ENCODE data around the gene ZXDC. TPM values are rescaled to one million over a fixed set of nuclear protein-coding genes. Genes with fewer than 3 reads are reported as not detected.
A peak's percentile ranks its signal among the peaks of the same experiment; 100 is the strongest.

ZXDC gene
- total RNA-seq, 1 experiment from 2014 or later: 8.7 TPM

DNA sequence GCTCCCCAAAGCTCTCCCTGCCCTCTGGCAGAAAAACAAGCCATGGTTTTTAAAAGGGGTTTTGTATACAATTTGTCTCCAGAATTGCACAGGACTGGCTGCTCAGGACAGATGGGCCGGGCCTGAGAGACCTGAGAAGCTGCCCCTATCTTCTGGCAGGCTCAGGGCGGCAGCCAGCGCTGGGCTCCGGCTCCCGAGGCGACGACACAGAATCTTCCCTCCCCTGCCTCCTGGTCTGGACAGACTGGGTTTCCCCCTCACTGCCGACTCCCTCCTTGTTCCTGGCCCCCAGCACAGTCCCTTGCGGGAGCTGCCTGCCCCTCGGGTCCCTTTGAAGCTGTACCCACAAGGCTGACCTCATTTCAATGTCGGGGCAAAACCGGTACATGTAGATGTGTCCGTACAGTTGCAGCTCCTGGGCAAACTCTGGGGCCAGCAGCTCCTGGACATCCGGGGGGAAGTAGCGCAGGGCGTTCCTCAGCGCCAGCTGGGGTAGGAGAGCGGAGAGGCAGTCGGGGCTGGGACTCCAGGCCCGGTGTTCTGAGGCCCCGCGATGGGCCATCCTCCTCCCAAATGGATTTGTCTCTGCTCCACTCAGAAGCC, 34.7 kb upstream of the ZXDC start:
- DNase-seq (ENCODE audit: low read depth): no peak

DNA sequence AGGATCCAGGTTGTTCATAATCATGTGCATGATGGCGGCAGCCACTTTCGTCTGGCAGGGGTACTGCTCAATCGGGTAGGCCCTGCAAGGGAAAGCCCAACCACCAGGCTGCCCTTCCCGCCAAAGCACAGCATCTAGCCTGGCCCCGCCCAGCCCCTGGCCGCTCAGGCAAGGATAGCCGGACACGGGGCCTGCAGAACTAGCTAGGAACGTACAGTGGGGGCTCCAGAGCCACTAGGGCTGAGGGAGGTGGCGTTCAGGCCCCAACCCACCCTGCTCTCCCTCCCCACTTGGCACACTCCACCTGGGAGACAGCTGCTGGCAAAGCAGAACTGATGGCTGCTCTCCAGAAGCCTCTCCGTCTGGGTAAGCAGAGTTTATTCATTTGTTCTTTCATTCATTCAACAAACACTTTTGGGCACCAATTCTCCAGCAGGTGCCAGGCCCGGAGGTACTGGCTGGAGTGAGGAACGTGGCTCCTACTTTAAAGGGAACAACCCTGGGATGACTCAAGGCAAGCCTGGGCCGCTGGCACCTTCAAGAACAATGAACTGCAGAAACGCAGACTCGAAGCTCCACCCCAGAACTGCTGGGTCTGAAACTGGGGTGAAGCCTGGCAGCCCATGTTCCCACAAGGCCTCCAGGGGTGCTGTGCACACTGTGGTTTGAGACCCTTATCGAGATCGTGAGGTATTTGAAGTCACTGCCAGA, 34.1 kb upstream of the ZXDC start:
- no peak for DNase-seq (ENCODE audit: low read depth)

DNA sequence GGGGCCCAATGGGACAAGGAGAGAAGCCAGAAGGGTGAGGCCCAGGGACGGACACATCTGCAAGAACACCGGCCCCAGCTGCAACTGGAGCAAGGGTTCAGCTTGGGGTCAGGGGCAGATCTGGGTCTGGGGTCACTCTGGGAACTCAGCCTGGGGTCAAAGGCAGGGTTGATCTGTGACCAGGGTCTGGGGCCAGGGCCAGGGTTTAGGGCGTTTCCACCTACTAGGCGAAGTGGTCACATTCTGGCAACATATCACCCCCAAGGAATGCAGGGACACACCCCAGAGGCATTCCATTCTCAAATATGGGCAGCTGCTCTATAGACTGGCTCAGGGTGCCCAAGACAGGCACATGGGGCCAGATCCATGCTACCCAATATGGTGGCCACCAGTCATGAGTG, 32.9 kb upstream of the ZXDC start:
- peak; percentile 54 for DNase-seq (ENCODE audit: low read depth)

DNA sequence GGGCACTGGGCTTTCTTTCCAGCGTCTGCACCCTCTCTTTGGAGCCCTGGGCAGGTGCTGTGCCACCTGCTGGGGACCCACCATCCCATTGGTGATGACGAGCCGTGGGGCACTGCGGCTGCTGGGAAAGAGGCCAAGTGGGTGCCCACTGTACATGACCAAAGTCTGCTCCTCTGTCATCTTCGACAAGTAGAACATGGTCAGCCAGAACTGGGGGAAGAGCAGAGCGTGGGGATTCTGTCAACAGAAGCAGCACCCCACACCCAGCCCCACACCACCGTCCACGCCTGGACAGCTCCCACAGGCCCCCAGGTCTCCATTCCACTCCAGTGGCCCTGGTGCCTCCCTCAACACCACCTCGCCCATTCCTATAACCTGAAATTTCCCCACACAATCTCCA, 32.2 kb upstream of the ZXDC start:
- DNase-seq (ENCODE audit: low read depth): no peak

DNA sequence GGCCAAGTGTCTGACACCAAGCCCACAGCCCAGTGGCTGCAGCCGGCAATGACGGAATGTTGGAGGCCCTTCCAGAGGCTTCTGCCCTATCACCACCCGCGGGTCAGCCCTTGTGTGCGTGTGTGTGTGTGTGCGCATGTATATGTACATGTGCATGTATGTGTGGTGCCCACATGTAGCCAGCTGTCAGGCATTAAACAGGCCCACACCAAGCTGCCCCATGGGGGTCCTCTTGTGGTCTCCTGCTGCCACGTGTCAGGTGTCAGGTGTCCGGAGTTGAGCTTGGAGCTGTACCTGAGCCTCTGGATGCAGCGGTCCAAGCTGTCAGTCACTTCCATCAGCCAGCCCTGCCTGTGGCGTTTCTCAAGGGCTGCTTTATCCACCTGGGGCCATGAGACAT, 28.0 kb upstream of the ZXDC start:
- DNase-seq (ENCODE audit: low read depth): no peak

DNA sequence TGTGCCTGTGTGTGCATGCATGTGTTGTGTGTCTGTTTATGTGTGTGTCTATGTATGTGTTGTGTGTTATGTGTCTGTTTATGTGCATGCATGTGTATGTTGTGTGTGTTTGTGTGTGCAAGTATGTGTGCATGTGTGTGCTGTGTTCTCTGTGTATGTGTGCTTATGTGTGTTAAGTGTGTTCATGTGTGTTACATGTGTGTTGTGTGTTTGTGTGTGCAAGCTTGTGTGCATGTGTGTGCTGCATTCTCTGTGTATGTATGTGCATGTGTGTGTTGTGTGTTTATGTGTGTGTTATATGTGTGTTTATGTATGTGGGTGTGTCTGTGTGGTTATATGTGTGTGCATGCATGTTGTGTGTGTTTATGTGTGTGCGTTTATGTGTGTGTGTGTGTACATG, 27.0 kb upstream of the ZXDC start:
- DNase-seq (ENCODE audit: low read depth): no peak

DNA sequence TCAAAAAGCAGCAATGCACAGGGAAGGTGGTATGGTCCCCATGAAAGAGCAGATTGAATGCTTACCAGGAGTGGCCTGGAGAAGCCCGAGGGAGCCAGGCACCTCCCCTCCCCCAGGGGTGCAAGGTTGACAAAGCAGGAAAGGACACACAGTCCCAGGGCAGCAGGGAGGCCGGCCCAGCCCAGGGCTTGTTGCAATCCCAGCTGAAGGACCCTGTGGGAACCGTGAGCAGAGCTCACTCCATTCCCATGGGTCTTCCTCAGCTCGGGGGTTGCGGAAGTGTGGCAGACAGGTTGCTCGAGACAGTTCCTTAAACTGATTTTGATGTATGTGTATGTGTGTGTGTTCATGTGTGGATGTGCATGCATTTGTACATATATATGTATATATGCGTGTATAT, 26.0 kb upstream of the ZXDC start:
- no peak for DNase-seq (ENCODE audit: low read depth)

DNA sequence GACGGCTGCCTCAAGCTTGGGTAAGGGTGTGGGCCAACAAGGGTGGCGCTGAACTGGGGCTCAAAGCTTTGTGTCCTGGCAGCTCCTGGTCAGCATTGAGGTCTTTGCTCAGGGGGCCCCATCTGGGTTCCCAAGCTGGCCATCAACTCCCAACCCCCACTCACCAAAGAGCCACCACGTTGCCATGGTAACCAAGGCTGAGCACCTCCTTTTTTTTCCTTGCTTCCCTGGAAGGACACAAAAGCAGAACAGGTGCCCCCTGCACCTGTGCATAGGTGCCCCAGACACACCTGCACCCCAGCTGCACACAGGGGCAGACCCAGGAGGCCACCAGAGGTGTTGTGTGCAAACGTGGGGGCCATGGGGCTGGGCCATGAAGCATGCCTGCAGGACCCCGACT, 25.4 kb upstream of the ZXDC start:
- DNase-seq (ENCODE audit: low read depth): no peak

DNA sequence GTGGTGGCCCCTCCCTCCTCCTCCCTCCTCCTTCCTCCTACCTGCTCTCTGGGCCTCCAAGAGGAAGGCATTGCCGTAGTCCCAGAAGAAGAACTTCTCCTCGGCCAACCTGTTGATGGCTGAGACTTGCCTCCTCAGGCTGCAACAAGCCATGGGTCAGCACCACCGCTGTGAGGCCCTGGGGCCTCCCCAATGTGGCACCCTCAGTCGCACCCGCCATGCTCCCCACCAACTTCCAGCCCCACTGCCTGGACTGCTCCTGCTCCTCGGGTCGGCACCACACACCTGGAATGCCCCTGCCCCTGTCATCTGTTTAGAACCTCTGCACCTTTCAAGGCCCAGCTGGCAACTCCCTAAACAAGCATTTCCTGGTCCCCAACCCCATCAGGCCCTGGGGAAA, 24.3 kb upstream of the ZXDC start:
- no peak for DNase-seq (ENCODE audit: low read depth)

DNA sequence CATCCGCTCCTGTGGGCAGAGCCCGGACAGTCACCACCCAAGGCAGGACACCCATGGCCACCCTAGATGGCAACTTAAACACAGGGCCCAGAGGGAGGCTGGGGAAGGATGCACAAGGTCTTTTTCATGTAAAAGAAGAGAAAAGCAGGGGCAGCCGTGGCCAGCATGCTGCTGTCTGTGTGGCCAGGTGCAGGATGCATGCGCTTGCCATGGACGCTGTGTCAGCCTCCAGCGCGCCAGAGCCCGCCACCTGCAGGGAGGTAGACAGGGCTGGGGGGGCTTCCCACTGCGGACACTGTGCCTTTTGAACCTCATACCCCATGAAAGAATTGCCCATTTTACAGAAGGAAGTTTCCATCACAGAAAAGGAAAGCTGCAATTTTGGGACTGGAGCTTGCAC, 23.7 kb upstream of the ZXDC start:
- DNase-seq (ENCODE audit: low read depth): no peak

DNA sequence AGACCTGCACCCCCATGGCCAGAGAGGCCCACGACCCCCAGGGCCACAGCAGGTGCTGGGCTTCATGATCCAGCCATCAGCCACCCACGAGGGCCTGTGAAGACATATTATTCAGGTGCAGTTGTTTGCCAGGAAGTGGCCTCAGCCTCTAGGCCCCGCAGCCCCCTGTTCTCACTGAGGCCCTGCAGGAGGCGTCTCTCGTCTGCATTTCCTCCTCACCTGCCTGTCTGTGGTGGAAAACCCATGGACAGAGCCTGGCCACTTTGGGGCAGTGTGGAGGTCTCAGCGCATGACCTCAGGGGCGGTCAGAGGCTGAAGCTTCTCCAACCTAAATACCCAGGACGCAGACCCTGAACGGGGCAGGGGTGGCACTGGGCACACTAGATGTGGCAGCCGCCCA, 23.2 kb upstream of the ZXDC start:
- DNase-seq (ENCODE audit: low read depth): no peak

DNA sequence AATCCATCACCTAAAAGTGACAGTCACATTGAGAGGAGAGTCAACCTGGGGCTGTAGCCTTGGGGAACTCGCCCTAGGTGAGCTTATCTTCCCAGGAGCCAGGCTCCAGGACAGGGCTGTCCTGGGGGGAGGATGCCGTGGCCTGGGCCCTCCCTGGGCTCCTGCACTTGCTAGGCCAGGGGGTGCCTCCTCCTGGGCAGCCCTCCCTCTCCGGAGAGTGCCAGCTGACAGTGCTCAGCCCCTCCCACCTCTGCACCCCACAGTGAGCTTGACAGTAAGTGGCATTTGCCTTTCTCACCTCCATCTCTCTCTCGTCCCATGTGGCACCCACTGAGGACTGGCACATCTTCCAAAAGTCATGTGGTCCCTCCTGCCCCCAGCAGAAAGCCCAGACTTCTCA, 22.8 kb upstream of the ZXDC start:
- DNase-seq (ENCODE audit: low read depth): no peak

DNA sequence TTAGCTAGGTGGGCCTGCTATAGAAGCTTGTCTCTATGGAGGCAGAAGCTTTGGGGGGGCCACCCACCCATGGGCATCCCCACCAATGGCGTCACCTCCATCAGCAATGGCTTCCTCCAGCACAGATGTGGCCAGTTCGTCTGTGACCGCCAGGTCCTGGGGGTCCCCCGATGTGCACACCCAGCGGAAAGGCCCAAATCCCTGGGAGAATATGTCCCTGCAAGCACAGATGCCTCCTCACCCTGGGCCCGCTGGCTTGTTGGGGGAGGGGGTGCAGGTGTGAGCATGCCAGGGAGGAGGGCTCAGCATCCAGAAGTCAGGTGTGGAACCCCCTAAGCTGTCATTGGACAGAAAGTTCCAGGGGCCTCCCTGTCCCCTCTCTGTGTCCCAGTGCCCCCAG, 22.3 kb upstream of the ZXDC start:
- no peak for DNase-seq (ENCODE audit: low read depth)

DNA sequence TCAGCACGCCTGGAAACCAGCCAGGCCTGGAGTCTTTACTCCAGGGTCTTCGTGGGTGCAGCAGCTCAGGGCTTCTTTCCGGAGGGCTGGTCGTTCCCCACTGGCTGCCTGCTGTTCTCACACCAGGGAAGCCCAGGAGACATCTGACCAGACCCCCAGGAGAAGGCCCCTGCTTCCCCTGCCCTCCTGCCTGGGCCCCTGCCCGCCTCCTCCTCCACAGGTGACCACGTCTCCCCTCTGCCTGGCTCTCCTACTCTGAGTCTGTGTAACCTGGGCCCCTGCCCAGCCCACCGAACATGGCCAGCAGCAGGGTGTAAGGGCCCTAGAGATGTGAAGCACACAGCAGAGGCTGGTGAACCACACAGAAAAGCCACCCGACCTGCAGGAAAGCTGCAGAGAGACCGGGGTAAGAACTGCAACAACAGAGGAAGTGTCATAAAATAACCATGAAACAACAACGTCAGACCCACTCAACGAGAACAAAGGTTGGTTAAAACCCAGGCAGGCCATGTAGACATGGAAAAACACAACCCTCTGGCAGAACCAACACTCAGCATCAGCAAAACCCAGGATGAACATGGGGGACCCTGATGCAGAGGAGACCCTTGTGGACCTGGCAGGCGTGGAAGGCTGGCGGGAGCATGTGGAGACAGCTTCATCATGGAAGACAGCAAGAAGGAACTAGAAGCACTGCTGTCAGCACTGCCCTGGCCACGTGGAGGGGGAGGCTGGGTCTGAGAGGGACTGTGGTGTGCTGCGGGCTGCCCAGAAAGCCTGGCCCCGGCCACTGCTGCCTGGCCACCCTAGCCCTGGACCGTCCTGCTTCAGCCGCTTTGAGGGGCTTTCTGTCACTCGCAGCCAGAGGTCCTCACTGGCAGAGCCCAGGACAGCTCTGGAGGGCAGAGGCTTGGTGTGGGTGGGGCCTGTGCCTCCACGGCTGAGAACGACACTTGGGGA, 21.5 kb upstream of the ZXDC start:
- DNase-seq (ENCODE audit: low read depth): no peak

DNA sequence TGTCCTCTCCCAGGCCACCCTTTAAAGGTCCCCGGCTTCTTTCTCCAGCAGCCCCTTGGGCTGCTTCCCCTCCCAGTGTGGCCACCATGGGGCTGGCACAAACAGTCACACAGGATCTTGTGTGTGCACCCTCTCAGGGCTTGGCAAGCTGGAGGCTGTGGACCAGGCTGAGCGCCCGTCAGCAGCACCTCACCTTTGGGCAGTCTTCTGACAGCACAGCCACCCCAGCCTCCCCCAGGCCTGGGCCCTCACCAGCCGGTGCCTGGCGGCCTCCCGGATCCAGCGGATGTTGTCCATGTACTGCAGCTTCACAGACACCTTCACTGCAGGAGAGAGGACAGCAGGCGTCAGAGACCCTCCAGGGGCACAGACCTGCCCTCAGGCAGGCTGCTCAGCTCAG, 20.1 kb upstream of the ZXDC start:
- DNase-seq (ENCODE audit: low read depth): no peak

DNA sequence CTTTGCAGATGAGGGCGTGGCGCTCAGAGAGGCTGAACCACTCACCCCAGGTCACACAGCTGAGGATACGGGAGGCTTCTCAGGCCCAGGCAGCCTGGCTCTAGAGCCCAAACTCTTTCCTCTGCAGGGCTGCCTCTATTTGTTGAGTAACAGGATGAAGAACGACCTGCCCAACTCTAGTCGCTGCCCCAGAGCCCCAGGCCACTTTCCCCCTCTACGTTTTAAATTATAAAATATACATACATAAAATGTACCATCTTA, 19.2 kb upstream of the ZXDC start:
- DNase-seq (ENCODE audit: low read depth): no peak

DNA sequence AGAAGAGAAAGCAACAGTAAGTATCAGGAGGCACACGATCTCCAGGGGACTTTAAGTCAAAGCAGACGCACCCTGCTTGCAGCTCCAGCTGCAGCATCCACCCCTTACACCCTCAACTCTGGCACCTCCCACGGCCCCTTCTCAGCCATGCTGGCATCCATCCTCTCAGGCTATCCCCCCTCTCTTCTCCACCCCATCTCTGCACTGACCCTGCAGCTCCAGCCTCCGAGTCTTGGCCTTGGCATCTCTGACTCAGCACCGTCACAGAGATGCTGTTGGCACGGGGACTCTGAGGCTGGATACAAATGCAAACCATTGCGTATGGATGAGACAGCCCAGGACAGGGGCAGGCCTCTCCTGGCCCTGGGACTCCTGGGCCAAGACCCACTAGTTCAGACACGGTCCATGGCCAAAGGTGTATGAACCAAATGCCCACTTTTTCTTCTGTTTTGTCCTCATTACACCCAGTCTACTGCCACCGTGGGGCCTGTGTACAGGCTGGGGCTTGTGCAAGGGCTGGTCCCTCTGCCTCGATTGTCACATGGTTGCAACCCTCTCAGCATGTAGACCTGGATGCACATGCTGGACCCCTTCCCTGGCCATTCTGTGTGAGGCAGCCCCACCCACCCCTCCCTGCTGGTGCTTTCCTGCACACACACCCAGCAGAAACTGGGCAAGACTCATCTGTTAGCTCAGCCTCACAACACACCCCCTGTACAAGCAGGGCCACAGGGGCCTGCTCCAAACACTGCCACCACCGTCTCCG, 18.7 kb upstream of the ZXDC start:
- DNase-seq (ENCODE audit: low read depth): no peak

DNA sequence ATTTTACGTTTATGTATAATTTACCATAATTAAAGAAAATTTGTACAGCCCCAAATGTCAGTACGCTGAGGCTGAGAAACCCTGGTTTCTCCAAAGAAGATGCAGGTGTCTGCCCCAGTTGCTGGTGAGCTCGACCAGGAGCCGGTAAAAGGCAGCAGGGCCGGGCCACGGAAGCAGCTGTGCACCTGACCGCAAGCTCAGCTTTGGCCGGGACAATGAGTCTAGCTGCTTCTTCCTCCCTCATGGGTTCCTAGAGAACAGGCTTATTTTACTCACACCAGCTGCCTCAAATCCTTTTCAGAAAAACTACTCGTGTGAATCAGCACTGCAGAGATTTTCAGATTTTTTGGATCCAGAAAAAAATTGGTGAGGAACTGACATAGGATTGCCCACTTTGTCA, 18.0 kb upstream of the ZXDC start:
- peak; percentile 23 for DNase-seq (ENCODE audit: low read depth)

DNA sequence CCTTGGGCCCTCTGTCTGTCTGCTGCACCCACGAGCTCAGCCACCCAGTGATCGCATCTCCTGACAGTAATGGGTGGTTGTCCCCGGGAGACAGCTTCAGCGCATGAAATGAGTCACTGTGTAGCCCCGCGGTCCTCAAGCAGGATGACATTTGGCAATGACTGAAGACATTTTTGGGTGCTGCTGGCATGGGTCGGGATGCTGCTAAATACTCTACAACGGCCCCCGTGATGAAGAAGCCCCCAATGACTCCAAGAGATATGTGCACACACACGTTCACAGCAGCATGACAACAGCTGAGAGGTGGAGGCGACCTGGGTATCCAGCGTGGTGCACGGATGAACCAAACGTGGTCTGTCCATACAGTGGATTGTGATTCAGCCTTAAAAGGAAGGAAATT, 17.4 kb upstream of the ZXDC start:
- no peak for DNase-seq (ENCODE audit: low read depth)

DNA sequence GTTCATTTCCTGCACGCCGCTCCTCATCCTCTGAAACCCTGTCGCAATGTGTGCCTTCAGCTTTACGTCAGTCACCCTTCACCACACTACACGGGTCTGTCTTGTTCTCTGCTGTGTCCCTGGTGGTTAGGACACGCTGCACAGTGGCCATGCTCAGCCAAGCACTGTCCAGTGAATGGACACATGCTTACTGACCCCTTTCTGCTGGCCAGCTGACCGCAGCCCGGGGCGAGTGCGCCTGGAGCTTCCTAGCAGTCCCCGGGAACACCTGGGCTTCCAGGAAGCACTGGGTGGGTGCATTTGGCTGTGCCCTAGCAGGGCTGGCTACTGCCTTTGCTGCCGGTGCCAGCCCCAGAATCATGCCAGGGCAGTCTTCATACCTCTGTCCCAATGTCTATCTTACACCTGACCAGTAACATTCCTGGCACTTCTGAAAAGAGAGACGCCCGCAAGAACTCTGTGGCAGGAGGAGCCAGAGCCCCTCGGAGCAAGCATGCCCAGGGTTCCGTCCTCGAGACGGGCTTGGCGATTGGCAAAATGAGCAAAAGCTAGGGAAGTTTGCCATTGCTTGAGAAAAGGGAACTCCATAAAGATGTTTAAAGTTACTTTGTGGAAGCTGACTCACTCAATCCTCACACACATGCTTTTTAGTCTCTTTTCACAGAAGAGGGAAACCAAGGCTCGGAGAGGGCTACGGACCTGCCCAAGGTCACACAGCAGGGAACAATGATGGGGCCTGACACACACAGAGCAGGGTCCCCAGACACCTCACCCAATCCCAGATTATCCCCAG, 15.7 kb upstream of the ZXDC start:
- no peak for DNase-seq (ENCODE audit: low read depth)

DNA sequence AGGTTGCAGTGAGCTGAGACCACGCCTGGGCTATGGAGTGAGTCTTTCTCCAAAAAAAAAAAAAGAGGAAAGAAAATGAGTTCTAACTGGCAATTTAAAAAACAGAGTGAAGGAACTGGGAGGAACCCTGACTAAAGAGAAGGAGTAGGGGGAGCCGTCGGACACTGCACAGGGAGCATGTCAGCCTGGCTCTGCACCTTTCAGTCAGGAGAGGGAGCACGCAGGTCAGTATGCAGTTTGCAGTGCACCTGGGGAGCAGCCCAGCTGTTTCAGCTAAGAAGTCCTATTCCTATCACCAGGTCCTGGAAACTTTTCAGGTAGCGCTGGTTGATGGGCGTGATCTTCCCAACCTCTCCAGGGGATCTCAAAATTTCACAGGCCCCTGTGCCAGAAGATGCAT, 14.9 kb upstream of the ZXDC start:
- no peak for DNase-seq (ENCODE audit: low read depth)
